Measurements from ENCODE around the gene LUC7L3.

The LUC7L3 gene

GRCh38 chr17:50787106-50787505 is 67.7 kb downstream of the LUC7L3 start:
- no peak overlapping the region for H3K4me3 ChIP-seq (ENCODE audit: low read depth, low read length)
- DNase-seq (ENCODE audit: low read depth), result no peak

GRCh38 chr17:50790618-50791017 is 71.2 kb downstream of the LUC7L3 start:
- DNase-seq (ENCODE audit: low read depth), result no peak
- H3K4me3 ChIP-seq (ENCODE audit: low read depth, low read length), result no peak overlapping the region
- TF ChIP-seq POLR2A (IDR thresholded peaks at IDR 0.05; ENCODE audit: extremely low read depth, insufficient read length) (no peak), MYC (IDR thresholded peaks at IDR 0.05; ENCODE audit: low read depth, low read length) (no peak), MAX (IDR thresholded peaks at IDR 0.05; ENCODE audit: low read depth, low read length) (no peak)
- TF ChIP-seq, protein P1, sequence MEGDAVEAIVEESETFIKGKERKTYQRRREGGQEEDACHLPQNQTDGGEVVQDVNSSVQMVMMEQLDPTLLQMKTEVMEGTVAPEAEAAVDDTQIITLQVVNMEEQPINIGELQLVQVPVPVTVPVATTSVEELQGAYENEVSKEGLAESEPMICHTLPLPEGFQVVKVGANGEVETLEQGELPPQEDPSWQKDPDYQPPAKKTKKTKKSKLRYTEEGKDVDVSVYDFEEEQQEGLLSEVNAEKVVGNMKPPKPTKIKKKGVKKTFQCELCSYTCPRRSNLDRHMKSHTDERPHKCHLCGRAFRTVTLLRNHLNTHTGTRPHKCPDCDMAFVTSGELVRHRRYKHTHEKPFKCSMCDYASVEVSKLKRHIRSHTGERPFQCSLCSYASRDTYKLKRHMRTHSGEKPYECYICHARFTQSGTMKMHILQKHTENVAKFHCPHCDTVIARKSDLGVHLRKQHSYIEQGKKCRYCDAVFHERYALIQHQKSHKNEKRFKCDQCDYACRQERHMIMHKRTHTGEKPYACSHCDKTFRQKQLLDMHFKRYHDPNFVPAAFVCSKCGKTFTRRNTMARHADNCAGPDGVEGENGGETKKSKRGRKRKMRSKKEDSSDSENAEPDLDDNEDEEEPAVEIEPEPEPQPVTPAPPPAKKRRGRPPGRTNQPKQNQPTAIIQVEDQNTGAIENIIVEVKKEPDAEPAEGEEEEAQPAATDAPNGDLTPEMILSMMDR (IDR thresholded peaks at IDR 0.05; ENCODE audit: low read depth, low read length), result no peak

More at GRCh38 chr17:50787106-50787505, 67.7 kb downstream of the LUC7L3 start:
- TF ChIP-seq MAX (IDR thresholded peaks at IDR 0.05; ENCODE audit: low read depth, low read length), result no peak
- TF ChIP-seq, protein P1 (IDR thresholded peaks at IDR 0.05; ENCODE audit: low read depth, low read length), result no peak
- no peak for TF ChIP-seq MYC (IDR thresholded peaks at IDR 0.05; ENCODE audit: low read depth, low read length)
- TF ChIP-seq POLR2A (IDR thresholded peaks at IDR 0.05; ENCODE audit: extremely low read depth, insufficient read length), result no peak

DNA sequence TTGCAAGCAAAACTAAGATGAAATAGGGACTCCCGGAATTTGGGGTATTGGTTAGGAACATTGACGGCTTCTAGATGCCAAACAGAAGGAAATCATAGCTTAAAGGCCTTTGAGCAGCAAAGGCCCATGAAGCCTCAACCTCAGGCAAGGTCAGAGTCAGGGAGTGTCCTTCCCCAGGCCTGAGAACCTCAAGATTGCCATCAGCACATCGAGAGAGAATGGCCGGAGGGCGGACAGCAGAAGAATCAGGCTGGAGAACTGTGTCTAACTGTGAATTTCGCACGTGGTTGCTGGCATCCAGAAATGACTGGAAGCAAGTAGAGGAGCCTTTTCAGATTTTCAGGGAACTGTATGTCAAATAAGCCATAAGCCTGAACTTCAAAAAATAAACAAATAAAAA is 72.7 kb downstream of the LUC7L3 start:
- H3K4me3 ChIP-seq (ENCODE audit: low read depth, low read length), result no peak overlapping the region
- DNase-seq (ENCODE audit: low read depth), result no peak
- TF ChIP-seq MYC (IDR thresholded peaks at IDR 0.05; ENCODE audit: low read depth, low read length) (no peak), POLR2A (IDR thresholded peaks at IDR 0.05; ENCODE audit: extremely low read depth, insufficient read length) (no peak), MAX (IDR thresholded peaks at IDR 0.05; ENCODE audit: low read depth, low read length) (no peak)
- TF ChIP-seq, protein P1 (IDR thresholded peaks at IDR 0.05; ENCODE audit: low read depth, low read length), result no peak

DNA sequence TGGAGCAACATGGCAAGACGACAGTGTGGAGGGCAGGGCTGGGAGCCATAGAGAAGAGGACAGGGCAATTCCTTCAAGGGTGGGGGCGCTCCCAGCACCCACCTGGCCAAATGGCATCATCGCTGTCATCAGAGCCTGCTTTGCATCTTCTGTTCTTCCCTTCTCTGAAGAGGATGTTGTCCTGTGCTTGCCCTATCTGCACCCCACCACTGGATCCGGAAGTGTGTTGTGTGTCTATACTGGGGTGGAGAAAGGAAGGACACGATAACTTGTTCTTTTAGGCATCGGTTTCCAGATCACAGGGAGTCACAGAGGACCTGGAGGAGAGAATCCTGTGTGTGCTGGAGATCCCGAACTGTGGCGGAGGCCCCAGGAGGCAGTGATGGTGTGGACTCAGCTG is 73.6 kb downstream of the LUC7L3 start:
- no peak overlapping the region for H3K4me3 ChIP-seq (ENCODE audit: low read depth, low read length)
- DNase-seq (ENCODE audit: low read depth), result no peak
- TF ChIP-seq POLR2A (IDR thresholded peaks at IDR 0.05; ENCODE audit: extremely low read depth, insufficient read length) (no peak), MYC (IDR thresholded peaks at IDR 0.05; ENCODE audit: low read depth, low read length) (no peak), MAX (IDR thresholded peaks at IDR 0.05; ENCODE audit: low read depth, low read length) (no peak)
- TF ChIP-seq, protein P1 (IDR thresholded peaks at IDR 0.05; ENCODE audit: low read depth, low read length), result no peak

- TF ChIP-seq MYC (IDR thresholded peaks at IDR 0.05; ENCODE audit: low read depth, low read length) (no peak), MAX (IDR thresholded peaks at IDR 0.05; ENCODE audit: low read depth, low read length) (no peak), POLR2A (IDR thresholded peaks at IDR 0.05; ENCODE audit: extremely low read depth, insufficient read length) (no peak)
- TF ChIP-seq, protein P1 (IDR thresholded peaks at IDR 0.05; ENCODE audit: low read depth, low read length), result no peak
- DNase-seq (ENCODE audit: low read depth), result no peak
- H3K4me3 ChIP-seq (ENCODE audit: low read depth, low read length), result no peak overlapping the region
These were observed 75.0 kb downstream of the LUC7L3 start for GRCh38 chr17:50794361-50794760.

All from NB4 (cell line).